Measurements from ENCODE around the gene HDAC4. TPM values are rescaled to one million over a fixed set of nuclear protein-coding genes. Genes with fewer than 3 reads are reported as not detected.

HDAC4 gene
- polyA plus RNA-seq, 1 donor (not counting 4 experiments of a cell fraction or from before 2014, with no cell fraction given): 2.9 TPM

DNA sequence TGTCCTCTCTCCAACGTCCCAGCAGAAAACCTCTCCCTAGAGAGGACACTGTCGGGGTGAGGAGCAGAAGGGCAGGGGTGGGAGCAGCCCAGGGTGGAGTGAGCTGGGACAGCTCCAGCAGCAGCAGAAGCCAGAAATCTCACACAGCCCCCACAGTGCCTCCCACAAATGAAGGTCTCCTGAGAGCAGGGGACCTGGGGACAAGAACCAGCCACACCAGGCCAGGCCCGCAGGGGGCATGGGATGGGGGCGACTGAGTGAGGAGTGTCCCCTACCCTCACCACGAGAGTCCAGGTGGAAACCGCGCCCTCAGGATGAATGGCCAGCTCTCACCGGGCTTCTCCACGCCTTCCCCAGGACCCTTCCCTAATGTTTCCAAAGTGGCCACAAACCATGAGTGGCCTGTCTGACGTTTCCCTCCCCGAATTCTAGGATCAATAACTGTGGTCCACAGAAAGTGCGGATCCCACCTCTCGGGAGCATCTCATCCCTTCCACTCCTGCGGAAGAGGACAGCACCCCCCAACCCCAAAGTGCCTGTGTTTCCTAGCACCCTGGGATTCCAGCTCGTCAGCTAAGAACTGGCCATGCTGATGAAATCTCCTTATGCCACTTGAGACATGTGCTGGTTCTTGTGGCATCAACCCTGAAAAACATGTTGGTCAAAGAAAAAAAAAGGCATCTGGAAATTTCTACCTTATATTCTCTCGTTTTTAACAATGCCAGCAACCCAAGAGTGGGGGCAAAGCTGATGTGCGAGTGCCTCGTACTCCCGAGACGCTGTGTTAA lies 121.1 kb downstream of the HDAC4 start:
- FAIRE-seq (no peak), DNase-seq (ENCODE audit: low read depth, low spot score) (no peak)
- Histone ChIP-seq H3K27me3 (ENCODE audit: control insufficient read depth, extremely low read depth, insufficient read depth, low read length) (no peaks in the 10 kb centered on the region), H2AFZ (ENCODE audit: control insufficient read depth, low read length) (no peak overlapping the region), H3K79me2 (ENCODE audit: control insufficient read depth, insufficient read depth, low read length) (peaks cover 6% of the 10 kb centered on the region), H3K9me3 (ENCODE audit: control insufficient read depth, low read depth, low read length) (no peaks in the 10 kb centered on the region), H3K4me3 (ENCODE audit: control insufficient read depth in 2 of 3, extremely low read depth in 1 of 3, insufficient read depth in 2 of 3, low read depth in 1 of 3, low read length in 3 of 3) (no peak overlapping the region), H3K4me1 (ENCODE audit: control insufficient read depth, extremely low read depth, insufficient read depth, low read length) (peaks cover 29% of the 10 kb centered on the region), H4K20me1 (ENCODE audit: control insufficient read depth, extremely low read depth, insufficient read depth, low read length) (peaks cover 7% of the 10 kb centered on the region), H3K36me3 (ENCODE audit: control insufficient read depth in 2 of 2, extremely low read depth in 1 of 2, insufficient read depth in 2 of 2, low read length in 2 of 2) (no peaks in the 10 kb centered on the region), H3K27ac (ENCODE audit: control insufficient read depth, insufficient read depth, low read length) (peak overlapping the region; percentile 31), H3K9ac (ENCODE audit: control insufficient read depth, extremely low read depth, insufficient read depth, low read length) (peak overlapping the region; percentile 33), H3K4me2 (ENCODE audit: control insufficient read depth, extremely low read depth, insufficient read depth, low read depth, low read length) (peak overlapping the region; percentile 37), H3K9me1 (ENCODE audit: control insufficient read depth, extremely low read depth, insufficient read depth, low read length) (no peaks in the 10 kb centered on the region)
- TF ChIP-seq, protein P1, sequence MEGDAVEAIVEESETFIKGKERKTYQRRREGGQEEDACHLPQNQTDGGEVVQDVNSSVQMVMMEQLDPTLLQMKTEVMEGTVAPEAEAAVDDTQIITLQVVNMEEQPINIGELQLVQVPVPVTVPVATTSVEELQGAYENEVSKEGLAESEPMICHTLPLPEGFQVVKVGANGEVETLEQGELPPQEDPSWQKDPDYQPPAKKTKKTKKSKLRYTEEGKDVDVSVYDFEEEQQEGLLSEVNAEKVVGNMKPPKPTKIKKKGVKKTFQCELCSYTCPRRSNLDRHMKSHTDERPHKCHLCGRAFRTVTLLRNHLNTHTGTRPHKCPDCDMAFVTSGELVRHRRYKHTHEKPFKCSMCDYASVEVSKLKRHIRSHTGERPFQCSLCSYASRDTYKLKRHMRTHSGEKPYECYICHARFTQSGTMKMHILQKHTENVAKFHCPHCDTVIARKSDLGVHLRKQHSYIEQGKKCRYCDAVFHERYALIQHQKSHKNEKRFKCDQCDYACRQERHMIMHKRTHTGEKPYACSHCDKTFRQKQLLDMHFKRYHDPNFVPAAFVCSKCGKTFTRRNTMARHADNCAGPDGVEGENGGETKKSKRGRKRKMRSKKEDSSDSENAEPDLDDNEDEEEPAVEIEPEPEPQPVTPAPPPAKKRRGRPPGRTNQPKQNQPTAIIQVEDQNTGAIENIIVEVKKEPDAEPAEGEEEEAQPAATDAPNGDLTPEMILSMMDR (optimal IDR thresholded peaks at IDR 0.05 in 1 of 3, IDR thresholded peaks at IDR 0.05 in 1 of 3, conservative IDR thresholded peaks at IDR 0.05 in 1 of 3; ENCODE audit: extremely low read depth in 1 of 3, insufficient read depth in 2 of 3, low read length in 3 of 3): no peak
- TF ChIP-seq EZH2 (IDR thresholded peaks at IDR 0.05; ENCODE audit: low read length): no peak
- dilution Hi-C loops (cut with MboI; ENCODE audit: extremely low pct_ligation_motif_present, low sequenced_read_pairs): no loop called here

DNA sequence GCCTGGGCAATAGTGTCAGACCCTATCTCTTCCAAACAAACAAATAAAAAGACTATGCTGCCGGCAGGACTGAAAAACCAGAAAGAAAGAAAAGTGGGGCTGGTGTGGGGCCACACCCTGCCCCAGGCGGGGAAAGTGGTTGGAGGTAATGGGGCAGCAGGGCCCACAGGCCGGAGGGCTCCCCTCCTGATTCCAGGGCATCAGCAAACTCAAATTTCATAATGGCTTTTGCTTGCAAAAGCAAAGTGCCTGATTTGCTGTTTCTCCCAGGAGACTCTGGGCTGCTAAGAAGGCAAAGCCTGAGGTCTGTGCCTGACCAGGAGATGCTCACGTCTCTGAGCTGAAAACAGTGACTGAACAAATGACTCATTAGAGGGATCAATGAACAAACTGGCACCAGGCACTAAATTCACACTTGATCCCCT lies 121.9 kb downstream of the HDAC4 start:
- TF ChIP-seq EZH2 (IDR thresholded peaks at IDR 0.05; ENCODE audit: low read length): no peak
- TF ChIP-seq, protein P1 (optimal IDR thresholded peaks at IDR 0.05 in 1 of 3, IDR thresholded peaks at IDR 0.05 in 1 of 3, conservative IDR thresholded peaks at IDR 0.05 in 1 of 3; ENCODE audit: extremely low read depth in 1 of 3, insufficient read depth in 2 of 3, low read length in 3 of 3): no peak
- Histone ChIP-seq H3K27ac (ENCODE audit: control insufficient read depth, insufficient read depth, low read length) (no peak overlapping the region), H3K27me3 (ENCODE audit: control insufficient read depth, extremely low read depth, insufficient read depth, low read length) (no peaks in the 10 kb centered on the region), H2AFZ (ENCODE audit: control insufficient read depth, low read length) (no peak overlapping the region), H3K4me1 (ENCODE audit: control insufficient read depth, extremely low read depth, insufficient read depth, low read length) (peaks cover 35% of the 10 kb centered on the region), H3K36me3 (ENCODE audit: control insufficient read depth in 2 of 2, extremely low read depth in 1 of 2, insufficient read depth in 2 of 2, low read length in 2 of 2) (no peaks in the 10 kb centered on the region), H3K9me1 (ENCODE audit: control insufficient read depth, extremely low read depth, insufficient read depth, low read length) (no peaks in the 10 kb centered on the region), H4K20me1 (ENCODE audit: control insufficient read depth, extremely low read depth, insufficient read depth, low read length) (peaks cover 7% of the 10 kb centered on the region), H3K9ac (ENCODE audit: control insufficient read depth, extremely low read depth, insufficient read depth, low read length) (no peak overlapping the region), H3K4me3 (ENCODE audit: control insufficient read depth in 2 of 3, extremely low read depth in 1 of 3, insufficient read depth in 2 of 3, low read depth in 1 of 3, low read length in 3 of 3) (no peak overlapping the region), H3K79me2 (ENCODE audit: control insufficient read depth, insufficient read depth, low read length) (peaks cover 7% of the 10 kb centered on the region), H3K4me2 (ENCODE audit: control insufficient read depth, extremely low read depth, insufficient read depth, low read depth, low read length) (no peak overlapping the region), H3K9me3 (ENCODE audit: control insufficient read depth, low read depth, low read length) (no peaks in the 10 kb centered on the region)
- FAIRE-seq (no peak), DNase-seq (ENCODE audit: low read depth, low spot score) (no peak)
- dilution Hi-C loops (cut with MboI; ENCODE audit: extremely low pct_ligation_motif_present, low sequenced_read_pairs): no loop called here
